HL-60 (cell line): ENCODE results near the gene TBC1D1.

Experiments
- CTCF ChIP-seq: IDR thresholded peaks from one replicate; pipeline ENCODE4 v1.5.1; 2011; ENCODE audit warnings: low read length, control low read depth, inconsistent platforms; ENCODE audit not compliant: insufficient read depth
- REST ChIP-seq: IDR thresholded peaks from 2 replicates; pipeline ENCODE4 v1.6.1; 2012; ENCODE audit warnings: low read depth; ENCODE audit not compliant: insufficient replicate concordance

- no peak for TF ChIP-seq CTCF
- TF ChIP-seq REST: no peak
Observed at GRCh38 chr4:37860266-37860665, 30.6 kb upstream of the TBC1D1 start.
